ENCODE data around the gene ZNF414. TPM values are rescaled to one million over a fixed set of nuclear protein-coding genes. Genes with fewer than 3 reads are reported as not detected.

Gene ZNF414
- total and polyA plus RNA-seq, 2 of the 4 experiments (the other 2 are of a cell fraction), result 3.2 to 14.2 TPM

DNA sequence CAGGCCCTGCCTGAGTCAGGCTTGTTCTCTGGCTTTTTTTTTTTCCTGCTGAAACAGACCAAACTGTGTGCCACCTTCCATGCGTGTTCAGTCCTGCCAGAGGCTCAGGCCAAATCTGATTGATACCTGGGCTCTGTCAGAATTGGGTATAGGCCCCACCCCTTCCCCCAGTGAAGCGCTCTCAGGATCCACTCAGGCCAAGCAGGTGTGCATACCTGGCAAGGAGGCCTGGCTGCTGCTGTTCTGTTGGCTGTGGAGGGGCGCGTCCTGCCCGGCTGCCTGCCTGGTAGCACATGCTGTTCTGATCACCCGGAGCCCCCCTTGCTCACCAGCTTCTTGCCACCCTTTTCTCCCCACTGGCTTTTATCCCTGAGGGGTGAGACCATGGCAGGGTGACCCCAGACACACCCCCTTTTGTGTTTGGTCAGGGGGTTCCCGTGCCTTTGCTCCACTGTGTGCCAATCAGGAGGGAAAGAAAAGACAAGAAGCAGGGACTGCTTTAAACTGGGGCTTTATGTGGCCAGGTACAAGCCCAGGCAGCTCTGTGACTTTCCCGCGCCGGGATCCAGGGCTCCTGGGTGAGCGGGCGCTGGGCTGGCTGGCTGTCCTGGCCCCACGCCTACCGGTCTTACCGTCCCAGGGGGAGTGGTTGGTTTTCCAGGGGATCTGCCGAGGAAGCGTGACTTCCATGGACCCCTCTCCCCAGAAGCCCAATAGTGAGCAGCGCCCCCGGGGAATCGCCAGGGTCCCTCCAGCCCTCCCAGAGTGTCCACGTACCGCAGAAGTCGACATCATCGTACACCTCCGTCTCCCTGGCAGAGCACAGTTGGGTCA is 24.2 kb downstream of the ZNF414 start:
- H3K27ac ChIP-seq (ENCODE audit: insufficient read depth, low read length), result no peak overlapping the region
- no peaks in the 10 kb centered on the region; the same call in 1 of the 2 replicates for H3K4me1 ChIP-seq (ENCODE audit: control insufficient read depth, insufficient read depth, low read length)
- H3K4me3 ChIP-seq (ENCODE audit: insufficient read depth, low read depth, low read length), result no peak overlapping the region
- 92% methylated on average over 2 of the region's 25 CpGs; no CpG with 5 or more reads in 1 of the 2 experiments for WGBS, 2 experiments (ENCODE audit: extremely low coverage in 2 of 2, insufficient read length in 1 of 2)
- in situ Hi-C loops (cut with MboI; ENCODE audit: low sequenced_read_pairs) (no loop called here), intact Hi-C loops (cut with micrococcal nuclease) (no loop called here), dilution Hi-C loops (cut with HindIII; ENCODE audit: low sequenced_read_pairs, unreplicated experiment) (no loop called here)
- H3K56ac ChIP-seq (ENCODE audit: extremely low read depth, insufficient read depth, low read length), result no peak overlapping the region
- no peak overlapping the region for H3K4me2 ChIP-seq (ENCODE audit: low read depth, low read length)
- H4K8ac ChIP-seq (ENCODE audit: low read depth in 2 of 2, low read length in 2 of 2), result no peak overlapping the region
- BruUV-seq (replicated peaks), result no TSS peak
- DNase-seq (no peak), ATAC-seq (ENCODE audit: low read depth) (no peak)
- no peak overlapping the region for H2BK5ac ChIP-seq (ENCODE audit: low read depth, low read length, poor library complexity, severe bottlenecking)
- H3K18ac ChIP-seq (ENCODE audit: low read depth, low read length), result no peak overlapping the region
- no peaks in the 10 kb centered on the region for H3K27me3 ChIP-seq (ENCODE audit: control insufficient read depth, insufficient read depth, low read length)
- H2BK120ac ChIP-seq (ENCODE audit: low read depth, low read length), result no peak overlapping the region
- H3K4ac ChIP-seq (ENCODE audit: low read depth, low read length), result no peak overlapping the region
- no peak for TF ChIP-seq BHLHE40 (IDR thresholded peaks at IDR 0.05; ENCODE audit: low read depth, low read length)
- TF ChIP-seq POLR2A (IDR thresholded peaks at IDR 0.05; ENCODE audit: low read depth, low read length), result no peak
- TF ChIP-seq, protein P1, sequence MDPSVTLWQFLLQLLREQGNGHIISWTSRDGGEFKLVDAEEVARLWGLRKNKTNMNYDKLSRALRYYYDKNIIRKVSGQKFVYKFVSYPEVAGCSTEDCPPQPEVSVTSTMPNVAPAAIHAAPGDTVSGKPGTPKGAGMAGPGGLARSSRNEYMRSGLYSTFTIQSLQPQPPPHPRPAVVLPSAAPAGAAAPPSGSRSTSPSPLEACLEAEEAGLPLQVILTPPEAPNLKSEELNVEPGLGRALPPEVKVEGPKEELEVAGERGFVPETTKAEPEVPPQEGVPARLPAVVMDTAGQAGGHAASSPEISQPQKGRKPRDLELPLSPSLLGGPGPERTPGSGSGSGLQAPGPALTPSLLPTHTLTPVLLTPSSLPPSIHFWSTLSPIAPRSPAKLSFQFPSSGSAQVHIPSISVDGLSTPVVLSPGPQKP (IDR thresholded peaks at IDR 0.05; ENCODE audit: borderline replicate concordance, low read depth, low read length), result no peak
- no peak for TF ChIP-seq SMC3 (IDR thresholded peaks at IDR 0.05; ENCODE audit: low read depth, low read length)
- TF ChIP-seq MXI1 (IDR thresholded peaks at IDR 0.05; ENCODE audit: borderline replicate concordance, low read depth, low read length), result no peak
- no peak for TF ChIP-seq CEBPB (IDR thresholded peaks at IDR 0.05; ENCODE audit: low read depth, low read length)
- TF ChIP-seq RAD21 (IDR thresholded peaks at IDR 0.05; ENCODE audit: low read length), result no peak
- no peak for TF ChIP-seq NFE2L2 (IDR thresholded peaks at IDR 0.05; ENCODE audit: low read depth, low read length)
- TF ChIP-seq CHD1 (IDR thresholded peaks at IDR 0.05; ENCODE audit: low read depth, low read length), result no peak
- TF ChIP-seq MAZ (IDR thresholded peaks at IDR 0.05; ENCODE audit: borderline replicate concordance, low read depth, low read length), result no peak
- no peak for TF ChIP-seq RFX5 (IDR thresholded peaks at IDR 0.05; ENCODE audit: low read depth, low read length)
- TF ChIP-seq, protein P2, sequence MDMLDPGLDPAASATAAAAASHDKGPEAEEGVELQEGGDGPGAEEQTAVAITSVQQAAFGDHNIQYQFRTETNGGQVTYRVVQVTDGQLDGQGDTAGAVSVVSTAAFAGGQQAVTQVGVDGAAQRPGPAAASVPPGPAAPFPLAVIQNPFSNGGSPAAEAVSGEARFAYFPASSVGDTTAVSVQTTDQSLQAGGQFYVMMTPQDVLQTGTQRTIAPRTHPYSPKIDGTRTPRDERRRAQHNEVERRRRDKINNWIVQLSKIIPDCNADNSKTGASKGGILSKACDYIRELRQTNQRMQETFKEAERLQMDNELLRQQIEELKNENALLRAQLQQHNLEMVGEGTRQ (IDR thresholded peaks at IDR 0.05; ENCODE audit: low read depth, low read length), result no peak
- TF ChIP-seq RCOR1 (IDR thresholded peaks at IDR 0.05; ENCODE audit: insufficient replicate concordance, low read length), result no peak
- TF ChIP-seq MAFK (IDR thresholded peaks at IDR 0.05; ENCODE audit: low read depth, low read length), result no peak
- H4K91ac ChIP-seq (ENCODE audit: insufficient read depth, low read depth, low read length), result no peak overlapping the region
- H3K9me3 ChIP-seq (ENCODE audit: control insufficient read depth, insufficient read depth, low read length), result no peaks in the 10 kb centered on the region
- no peak overlapping the region for H3K14ac ChIP-seq (replicated peaks; ENCODE audit: low read depth, low read length)
- H3K23ac ChIP-seq (ENCODE audit: low read depth, low read length), result no peak overlapping the region
- H2AK5ac ChIP-seq (ENCODE audit: low read depth, low read length), result no peak overlapping the region
- ChIA-PET CTCF (no interaction called here), POLR2A (ENCODE audit: unreplicated experiment) (no interaction called here)
- H2BK20ac ChIP-seq (ENCODE audit: low read depth, low read length), result no peak overlapping the region
- H3K79me1 ChIP-seq (ENCODE audit: low read depth in 1 of 2, low read length in 2 of 2), result peaks cover 8 to 37% of the 10 kb centered on the region in 2 experiments
- H3K36me3 ChIP-seq (ENCODE audit: control insufficient read depth, insufficient read depth, low read length), result peaks cover 57% of the 10 kb centered on the region
- H4K20me1 ChIP-seq (ENCODE audit: insufficient read depth, low read length), result peaks cover 28% of the 10 kb centered on the region
- no peak overlapping the region for H2AFZ ChIP-seq (replicated peaks; ENCODE audit: low read length, poor library complexity)
- H3K9ac ChIP-seq (ENCODE audit: low read depth, low read length), result no peak overlapping the region
- no peak overlapping the region for H2AK9ac ChIP-seq (replicated peaks; ENCODE audit: low read depth, low read length, poor library complexity)
- no peak overlapping the region for H2BK15ac ChIP-seq (ENCODE audit: low read depth, low read length)
- H4K5ac ChIP-seq (ENCODE audit: low read depth, low read length), result no peak overlapping the region
- H3K9me1 ChIP-seq (ENCODE audit: insufficient read depth, low read length), result peaks cover 4% of the 10 kb centered on the region; the same call in 1 of the 2 replicates

All from IMR-90 (cell line).